Activated B cell treated with CpG ODN at 0.5 μM for 24 hours (primary cell): ENCODE data around the gene CD300E. TPM values are rescaled to one million over a fixed set of nuclear protein-coding genes. Genes with fewer than 3 reads are reported as not detected.
"Not testable (repeated sequence)": the region's sequence is repeated elsewhere in the genome, so short reads cannot be mapped to it uniquely, and the experiment has no call there.

ENCODE experiments used
- ATAC-seq: fragments of 200-7000 bp; cut with Tn5 transposase; one replicate; pipeline ENCODE4 v1.10.0; 2021; ENCODE audit warnings: low read depth, mild to moderate bottlenecking, moderate library complexity
- CTCF ChIA-PET: fragments of 350-600 bp; sonication (Branson Sonifier 250); formaldehyde crosslinking; loops from one replicate; lab custom pipeline; 2021; ENCODE audit warnings: antibody characterized with exemption; lab: Charles Lee
- POLR2A ChIA-PET: fragments of 350-600 bp; sonication (Branson Sonifier 250); formaldehyde crosslinking; loops from one replicate; lab custom pipeline; 2021; ENCODE audit warnings: antibody characterized with exemption; lab: Charles Lee
- DNase-seq: peaks from one replicate; pipeline ENCODE4 v3.0.0; 2022
- H3K27ac Mint-ChIP-seq: one replicate; pipeline ENCODE4 v1.8.0; 2020; ENCODE audit warnings: mixed read lengths
- H3K27me3 Mint-ChIP-seq: one replicate; pipeline ENCODE4 v1.8.0; 2021; ENCODE audit warnings: mixed read lengths
- H3K36me3 Mint-ChIP-seq: one replicate; pipeline ENCODE4 v1.8.0; 2021; ENCODE audit warnings: low read depth, mixed read lengths
- H3K4me1 Mint-ChIP-seq: one replicate; pipeline ENCODE4 v1.8.0; 2021; ENCODE audit warnings: mixed read lengths
- H3K4me3 Mint-ChIP-seq: one replicate; pipeline ENCODE4 v1.8.0; 2020; ENCODE audit warnings: mild to moderate bottlenecking, mixed read lengths
- H3K9me3 Mint-ChIP-seq: one replicate; pipeline ENCODE4 v1.8.0; 2020; ENCODE audit warnings: mixed read lengths
- intact Hi-C: fragments of 100-400 bp; cut with micrococcal nuclease; formaldehyde crosslinking; loops from one replicate; pipeline ENCODE4 v1.15.1; 2024
- total RNA-seq: library from RNA; stranded (reverse); gene quantifications from 2 replicates; pipeline ENCODE4 v1.2.3, GENCODE V29; 2022
- TF ChIP-seq, protein P1 (sequence below): fragments of 200-600 bp; IDR thresholded peaks from one replicate; pipeline ENCODE4 v1.8.0; 2022; ENCODE audit warnings: antibody characterized with exemption, mild to moderate bottlenecking

Gene CD300E
- total RNA-seq, 1 donor from 2014 or later: 0.09 TPM

DNA sequence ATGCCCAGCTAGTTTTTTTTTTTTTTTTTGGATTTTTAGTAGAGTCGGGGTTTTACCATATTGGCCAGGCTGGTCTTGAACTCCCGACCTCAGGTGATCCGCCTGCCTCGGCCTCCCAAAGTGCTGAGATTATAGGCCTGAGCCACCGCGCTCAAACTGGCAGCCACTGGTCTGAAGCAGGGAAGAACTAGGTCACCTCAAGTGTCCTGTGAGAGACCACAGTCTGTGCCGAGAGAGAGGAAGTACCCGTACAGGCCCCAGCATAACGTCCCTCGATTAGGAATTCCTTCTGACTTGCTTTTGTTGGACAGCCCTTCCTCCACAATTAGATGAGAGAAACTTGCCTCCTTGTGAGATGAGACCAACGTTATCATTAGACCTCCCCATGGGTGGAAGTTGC, 13.7 kb upstream of the CD300E start:
- DNase-seq: no peak
- no peaks in the 10 kb centered on the region for H3K9me3 Mint-ChIP-seq
- TF ChIP-seq, protein P1, sequence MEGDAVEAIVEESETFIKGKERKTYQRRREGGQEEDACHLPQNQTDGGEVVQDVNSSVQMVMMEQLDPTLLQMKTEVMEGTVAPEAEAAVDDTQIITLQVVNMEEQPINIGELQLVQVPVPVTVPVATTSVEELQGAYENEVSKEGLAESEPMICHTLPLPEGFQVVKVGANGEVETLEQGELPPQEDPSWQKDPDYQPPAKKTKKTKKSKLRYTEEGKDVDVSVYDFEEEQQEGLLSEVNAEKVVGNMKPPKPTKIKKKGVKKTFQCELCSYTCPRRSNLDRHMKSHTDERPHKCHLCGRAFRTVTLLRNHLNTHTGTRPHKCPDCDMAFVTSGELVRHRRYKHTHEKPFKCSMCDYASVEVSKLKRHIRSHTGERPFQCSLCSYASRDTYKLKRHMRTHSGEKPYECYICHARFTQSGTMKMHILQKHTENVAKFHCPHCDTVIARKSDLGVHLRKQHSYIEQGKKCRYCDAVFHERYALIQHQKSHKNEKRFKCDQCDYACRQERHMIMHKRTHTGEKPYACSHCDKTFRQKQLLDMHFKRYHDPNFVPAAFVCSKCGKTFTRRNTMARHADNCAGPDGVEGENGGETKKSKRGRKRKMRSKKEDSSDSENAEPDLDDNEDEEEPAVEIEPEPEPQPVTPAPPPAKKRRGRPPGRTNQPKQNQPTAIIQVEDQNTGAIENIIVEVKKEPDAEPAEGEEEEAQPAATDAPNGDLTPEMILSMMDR: no peak
- peaks cover 3% of the 10 kb centered on the region for H3K27me3 Mint-ChIP-seq
- no peak for ATAC-seq
- H3K27ac Mint-ChIP-seq: no peak overlapping the region
- ChIA-PET POLR2A (interaction anchor here (0.7 kb wide), 1 partner anchor 9 kb away, joined by 3 read pairs; no protein-coding TSS in a partner anchor), CTCF (interaction anchor here (1.2 kb wide), 1 partner anchor 134 kb away, joined by 3 read pairs; no protein-coding TSS in a partner anchor)
- no peaks in the 10 kb centered on the region for H3K36me3 Mint-ChIP-seq
- H3K4me1 Mint-ChIP-seq: peaks cover 85% of the 10 kb centered on the region
- intact Hi-C loops: no loop called here
- H3K4me3 Mint-ChIP-seq: no peak overlapping the region

DNA sequence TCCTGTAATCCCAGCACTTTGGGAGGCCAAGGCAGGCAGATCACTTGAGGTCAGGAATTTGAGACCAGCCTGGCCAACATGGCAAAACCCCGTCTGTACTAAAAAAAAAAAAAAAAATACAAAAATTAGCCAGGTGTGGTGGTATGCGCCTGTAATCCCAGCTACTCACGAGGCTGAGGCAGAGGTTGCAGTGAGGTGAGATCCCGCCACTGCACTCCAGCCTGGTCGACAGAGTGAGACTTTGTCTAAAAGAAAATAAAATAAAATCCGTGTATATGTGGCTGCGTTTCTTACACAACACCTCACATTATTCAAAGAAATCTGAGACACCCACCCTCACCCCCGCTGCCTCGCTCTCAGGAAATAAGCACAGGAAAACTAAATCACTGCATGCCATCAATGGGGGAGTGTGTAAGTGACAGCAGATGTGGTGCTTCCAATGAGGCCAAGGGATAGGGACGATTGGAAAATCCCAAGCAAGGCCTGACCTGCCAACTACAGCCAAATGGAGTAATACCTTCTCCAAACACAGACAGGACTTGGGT, 13.1 kb upstream of the CD300E start:
- H3K27ac Mint-ChIP-seq, DNase-seq, ATAC-seq, intact Hi-C loops, H3K27me3 Mint-ChIP-seq, H3K4me3 Mint-ChIP-seq, H3K36me3 Mint-ChIP-seq, CTCF ChIA-PET, H3K9me3 Mint-ChIP-seq: not testable (repeated sequence)
- peaks cover 85% of the 10 kb centered on the region for H3K4me1 Mint-ChIP-seq
- POLR2A ChIA-PET: interaction anchor here (0.6 kb wide), 1 partner anchor 111 kb away, joined by 5 read pairs; no protein-coding TSS in a partner anchor

DNA sequence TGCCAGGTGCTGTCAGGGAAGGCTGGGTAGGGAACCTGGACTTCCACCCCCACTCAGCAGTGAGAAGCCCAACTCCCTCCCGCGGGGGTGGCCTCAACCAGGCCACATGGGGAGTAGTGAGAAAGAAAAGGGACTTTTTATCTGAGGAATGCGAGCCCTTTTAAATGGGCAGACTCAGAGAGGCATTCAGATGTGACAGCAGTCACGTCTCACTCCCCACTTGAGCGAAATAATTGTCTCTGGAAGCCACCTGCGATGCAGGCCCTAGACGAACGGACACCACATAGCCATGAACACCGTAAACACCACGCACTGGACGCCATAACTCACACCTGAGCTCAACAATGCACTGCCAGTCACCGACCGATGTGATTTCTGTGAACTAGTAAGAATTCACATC, 11.9 kb upstream of the CD300E start:
- peaks cover 79% of the 10 kb centered on the region for H3K4me1 Mint-ChIP-seq
- TF ChIP-seq, protein P1: no peak
- no peaks in the 10 kb centered on the region for H3K9me3 Mint-ChIP-seq
- ChIA-PET POLR2A (interaction anchor here (1.6 kb wide), 1 partner anchor 101 kb away, joined by 3 read pairs; the partner anchor contains the start of gene RAB37), CTCF (no interaction called here)
- peak overlapping the region; percentile 11 for H3K4me3 Mint-ChIP-seq
- DNase-seq: no peak
- no peaks in the 10 kb centered on the region for H3K36me3 Mint-ChIP-seq
- peaks cover 3% of the 10 kb centered on the region for H3K27me3 Mint-ChIP-seq
- intact Hi-C loops: no loop called here
- no peak for ATAC-seq
- no peak overlapping the region for H3K27ac Mint-ChIP-seq

DNA sequence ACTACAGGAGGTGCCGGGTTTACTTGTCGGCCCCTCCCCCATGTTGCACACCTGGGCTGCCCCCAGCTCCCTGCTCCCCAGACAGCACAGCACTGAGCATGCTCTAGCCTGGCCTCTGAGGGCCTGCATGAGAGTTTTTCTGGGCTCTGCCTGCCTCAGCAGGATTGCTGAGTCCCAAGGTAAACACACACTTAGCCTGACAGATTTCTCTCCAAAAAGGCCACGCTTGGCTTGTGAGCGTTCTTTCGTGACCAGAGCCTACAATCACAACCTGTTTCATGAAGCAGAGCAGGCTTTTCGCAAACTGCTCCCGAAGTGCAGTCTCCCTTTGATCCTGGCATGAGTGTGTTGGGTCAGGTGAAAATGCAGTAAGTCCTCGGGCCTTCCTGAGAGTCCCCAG, 9.8 kb upstream of the CD300E start:
- CTCF ChIA-PET: no interaction called here
- POLR2A ChIA-PET: interaction anchor here (0.6 to 3.4 kb wide), 6 partner anchors 7 to 688 kb away, joined by 3 to 21 read pairs (median 4); no protein-coding TSS in a partner anchor

DNA sequence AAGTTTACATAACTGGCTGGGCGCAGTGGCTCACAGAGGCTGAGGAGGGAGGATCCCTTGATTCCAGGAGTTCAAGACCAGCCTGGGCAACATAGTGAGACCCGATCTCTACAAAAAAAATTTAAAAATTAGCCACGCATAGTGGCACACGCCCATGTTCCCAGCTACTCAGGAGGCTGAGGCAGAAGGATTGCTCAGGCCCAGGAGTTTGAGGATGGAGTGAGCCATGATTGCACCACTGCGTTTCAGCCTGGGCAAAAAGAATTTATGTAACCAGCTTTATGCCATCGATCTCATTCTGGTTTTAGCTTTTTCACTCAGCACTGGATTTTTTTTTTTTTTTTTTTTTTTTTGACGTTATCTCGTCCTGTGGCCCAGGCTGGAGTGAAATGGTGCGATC, 9.1 kb upstream of the CD300E start:
- TF ChIP-seq, protein P1: no peak
- ChIA-PET POLR2A (interaction anchor here (0.6 to 3.4 kb wide), 5 partner anchors 8 to 66 kb away, joined by 3 to 21 read pairs (median 4); no protein-coding TSS in a partner anchor), CTCF (interaction anchor here (1.4 kb wide), 2 partner anchors 15 to 24 kb away, joined by 3 to 8 read pairs; no protein-coding TSS in a partner anchor)
- Mint-ChIP-seq H3K27ac (peak overlapping the region; percentile 65), H3K4me3 (peak overlapping the region; percentile 62), H3K27me3 (peaks cover 3% of the 10 kb centered on the region), H3K9me3 (no peaks in the 10 kb centered on the region), H3K36me3 (no peaks in the 10 kb centered on the region), H3K4me1 (peaks cover 57% of the 10 kb centered on the region)
- ATAC-seq (no peak), DNase-seq (no peak)
- intact Hi-C loops: loop anchor here (1.0 kb wide), 1 partner anchor 182 kb away; no protein-coding TSS in a partner anchor

More for the DNA sequence above, 9.8 kb upstream of the CD300E start:
- Mint-ChIP-seq H3K36me3 (no peaks in the 10 kb centered on the region), H3K27ac (no peak overlapping the region), H3K9me3 (no peaks in the 10 kb centered on the region), H3K4me1 (peaks cover 64% of the 10 kb centered on the region), H3K4me3 (no peak overlapping the region), H3K27me3 (peaks cover 3% of the 10 kb centered on the region)
- DNase-seq: no peak
- intact Hi-C loops: no loop called here
- ATAC-seq: no peak
- TF ChIP-seq, protein P1: no peak
